Caco-2 (cell line): ENCODE measurements around the gene FRMD1. TPM values are rescaled to one million over a fixed set of nuclear protein-coding genes. Genes with fewer than 3 reads are reported as not detected.

Experiments used
- BruUV-seq: library from RNA; stranded (reverse); fragments of 400-500 nt; replicated peaks from 2 replicates; lab custom pipeline; 2021; lab: Mats Ljungman, UMichigan
- CTCF ChIA-PET: fragments of 300-600 bp; sonication (Branson Sonifier 250); formaldehyde crosslinking; loops from one replicate; lab custom pipeline; 2022; ENCODE audit warnings: antibody characterized with exemption; lab: Charles Lee
- POLR2A ChIA-PET: fragments of 300-600 bp; sonication (Branson Sonifier 250); formaldehyde crosslinking; loops from one replicate; lab custom pipeline; 2022; ENCODE audit warnings: antibody characterized with exemption; lab: Charles Lee
- DNase-seq, 2 experiments: peaks; one replicate each; pipeline versions ENCODE4 v3.0.0 to v3.0.0-alpha.2; 2020 to 2022
- H3K27me3 ChIP-seq: replicated peaks from 2 replicates; pipeline ENCODE4 v1.6.0; 2011; ENCODE audit warnings: low read length; ENCODE audit not compliant: control insufficient read depth, insufficient read depth
- H3K36me3 ChIP-seq: 2 replicates; pipeline ENCODE4 v1.5.1; 2011; ENCODE audit warnings: low read length; ENCODE audit not compliant: control insufficient read depth, insufficient read depth
- H3K4me1 ChIP-seq: fragments of 250-450 bp; sonication (Bioruptor Pico); 2 replicates; pipeline ENCODE4 v1.5.1; 2020; ENCODE audit warnings: mild to moderate bottlenecking
- H3K4me3 ChIP-seq: 2 replicates; pipeline ENCODE4 v1.5.1; 2011; ENCODE audit warnings: low read depth, mild to moderate bottlenecking, control low read depth, low read length
- H3K9me3 ChIP-seq: fragments of 250-450 bp; sonication (Bioruptor Pico); 2 replicates; pipeline ENCODE4 v1.5.1; 2020; ENCODE audit warnings: mild to moderate bottlenecking, moderate library complexity
- H3K27ac Mint-ChIP-seq: one replicate; pipeline ENCODE4 v1.8.0; 2022; ENCODE audit warnings: mixed read lengths; ENCODE audit not compliant: unreplicated experiment
- H3K27me3 Mint-ChIP-seq: one replicate; pipeline ENCODE4 v1.8.0; 2022; ENCODE audit warnings: mixed read lengths; ENCODE audit not compliant: insufficient read depth, unreplicated experiment
- H3K36me3 Mint-ChIP-seq: one replicate; pipeline ENCODE4 v1.8.0; 2022; ENCODE audit warnings: mild to moderate bottlenecking, mixed read lengths; ENCODE audit not compliant: insufficient read depth, unreplicated experiment
- H3K4me1 Mint-ChIP-seq: one replicate; pipeline ENCODE4 v1.8.0; 2022; ENCODE audit warnings: low read depth, mixed read lengths; ENCODE audit not compliant: unreplicated experiment
- H3K4me3 Mint-ChIP-seq: one replicate; pipeline ENCODE4 v1.8.0; 2022; ENCODE audit warnings: mild to moderate bottlenecking, moderate library complexity, mixed read lengths; ENCODE audit not compliant: unreplicated experiment
- H3K9me3 Mint-ChIP-seq: one replicate; pipeline ENCODE4 v1.8.0; 2022; ENCODE audit warnings: mixed read lengths; ENCODE audit not compliant: unreplicated experiment
- CTCF ChIP-seq, 2 experiments: fragments of 200-600 bp in 1 of 2; IDR thresholded peaks; 1 replicate in 1 of 2; 2 replicates in 1 of 2; pipeline versions ENCODE4 v1.5.1 to v1.8.0; 2011 to 2022; ENCODE audit warnings: antibody characterized with exemption in 1 of 2, control low read depth in 1 of 2, inconsistent platforms in 1 of 2, low read depth in 1 of 2, low read length in 1 of 2, mild to moderate bottlenecking in 1 of 2, moderate library complexity in 1 of 2; ENCODE audit not compliant: insufficient read depth in 1 of 2, severe bottlenecking in 1 of 2, unreplicated experiment in 1 of 2
- intact Hi-C: fragments of 100-400 bp; cut with micrococcal nuclease; formaldehyde crosslinking; loops from one replicate; pipeline ENCODE4 v1.10.0; 2022; ENCODE audit not compliant: unreplicated experiment
- total RNA-seq: library from RNA; stranded (reverse); gene quantifications from 2 replicates; pipeline ENCODE4 v1.2.3, GENCODE V29; 2022

FRMD1 gene
- total RNA-seq, 1 experiment from 2014 or later: 0.14 TPM

GRCh38 chr6:168096271-168096764 is 17.3 kb upstream of the FRMD1 start:
- no peaks in the 10 kb centered on the region for H3K9me3 ChIP-seq
- no peaks in the 10 kb centered on the region for H3K27me3 ChIP-seq
- Mint-ChIP-seq H3K4me1 (peaks cover under 1% of the 10 kb centered on the region), H3K36me3 (no peaks in the 10 kb centered on the region), H3K27ac (no peak overlapping the region), H3K27me3 (no peaks in the 10 kb centered on the region), H3K9me3 (no peaks in the 10 kb centered on the region), H3K4me3 (no peak overlapping the region)
- ChIA-PET POLR2A (no interaction called here), CTCF (no interaction called here)
- no peak for DNase-seq
- BruUV-seq: no TSS peak
- no peak for TF ChIP-seq CTCF (IDR thresholded peaks at IDR 0.05; ENCODE audit: insufficient read depth in 1 of 2, low read depth in 1 of 2, low read length in 1 of 2, severe bottlenecking in 1 of 2, unreplicated experiment in 1 of 2)
- intact Hi-C loops: no loop called here
- no peak overlapping the region for H3K4me3 ChIP-seq
- H3K4me1 ChIP-seq: peaks cover 3% of the 10 kb centered on the region
- no peaks in the 10 kb centered on the region; the same call in 1 of the 2 replicates for H3K36me3 ChIP-seq

GRCh38 chr6:168095716-168096250 is 16.8 kb upstream of the FRMD1 start:
- Mint-ChIP-seq H3K9me3 (no peaks in the 10 kb centered on the region), H3K4me3 (no peak overlapping the region), H3K27me3 (no peaks in the 10 kb centered on the region), H3K4me1 (peaks cover 6% of the 10 kb centered on the region), H3K36me3 (no peaks in the 10 kb centered on the region), H3K27ac (no peak overlapping the region)
- intact Hi-C loops: no loop called here
- Histone ChIP-seq H3K9me3 (no peaks in the 10 kb centered on the region), H3K36me3 (no peaks in the 10 kb centered on the region; the same call in 1 of the 2 replicates), H3K4me3 (no peak overlapping the region), H3K27me3 (no peaks in the 10 kb centered on the region), H3K4me1 (peaks cover 9% of the 10 kb centered on the region)
- ChIA-PET POLR2A (no interaction called here), CTCF (no interaction called here)
- BruUV-seq: no TSS peak
- no peak for DNase-seq
- no peak for TF ChIP-seq CTCF (IDR thresholded peaks at IDR 0.05; ENCODE audit: insufficient read depth in 1 of 2, low read depth in 1 of 2, low read length in 1 of 2, severe bottlenecking in 1 of 2, unreplicated experiment in 1 of 2)

GRCh38 chr6:168095171-168095691 is 16.2 kb upstream of the FRMD1 start:
- CTCF ChIA-PET: no interaction called here
- BruUV-seq: no TSS peak
- DNase-seq: no peak

More at GRCh38 chr6:168095171-168095691, 16.2 kb upstream of the FRMD1 start:
- no peak overlapping the region for H3K4me3 Mint-ChIP-seq
- intact Hi-C loops: no loop called here
- H3K9me3 Mint-ChIP-seq: no peaks in the 10 kb centered on the region
- no peak overlapping the region for H3K27ac Mint-ChIP-seq
- H3K4me1 ChIP-seq: peaks cover 14% of the 10 kb centered on the region
- no peaks in the 10 kb centered on the region for H3K36me3 Mint-ChIP-seq
- H3K4me1 Mint-ChIP-seq: peaks cover 11% of the 10 kb centered on the region
- no peaks in the 10 kb centered on the region; the same call in 1 of the 2 replicates for H3K36me3 ChIP-seq
- no peaks in the 10 kb centered on the region for H3K27me3 Mint-ChIP-seq
- TF ChIP-seq CTCF (IDR thresholded peaks at IDR 0.05; ENCODE audit: insufficient read depth in 1 of 2, low read depth in 1 of 2, low read length in 1 of 2, severe bottlenecking in 1 of 2, unreplicated experiment in 1 of 2): no peak
- no peaks in the 10 kb centered on the region for H3K27me3 ChIP-seq
- POLR2A ChIA-PET: no interaction called here
- no peak overlapping the region for H3K4me3 ChIP-seq
- no peaks in the 10 kb centered on the region for H3K9me3 ChIP-seq
